Parathyroid adenoma (tissue), 2 donors: ENCODE data around the gene SLC25A6.

ENCODE experiments used
- H2AFZ ChIP-seq: fragments of 300-600 bp; sonication (generic); one replicate; pipeline ENCODE4 v1.7.0; 2017; ENCODE audit warnings: antibody characterized with exemption, mild to moderate bottlenecking
- H3K27ac ChIP-seq: fragments of 300-600 bp; sonication (generic); one replicate; pipeline ENCODE4 v1.7.0; 2017
- H3K27me3 ChIP-seq: fragments of 300-600 bp; sonication (generic); one replicate; pipeline ENCODE4 v1.7.0; 2017; ENCODE audit warnings: low read length; ENCODE audit not compliant: control insufficient read depth, insufficient read depth
- H3K36me3 ChIP-seq: fragments of 300-600 bp; sonication (generic); one replicate; pipeline ENCODE4 v1.7.0; 2017; ENCODE audit warnings: low read length; ENCODE audit not compliant: control insufficient read depth, insufficient read depth
- H3K4me1 ChIP-seq: fragments of 300-600 bp; sonication (generic); one replicate; pipeline ENCODE4 v1.7.0; 2017; ENCODE audit warnings: control low read depth
- H3K4me2 ChIP-seq: fragments of 300-600 bp; sonication (generic); one replicate; pipeline ENCODE4 v1.7.0; 2017; ENCODE audit warnings: low read length
- H3K4me3 ChIP-seq: fragments of 300-600 bp; sonication (generic); one replicate; pipeline ENCODE4 v1.7.0; 2017; ENCODE audit warnings: low read depth, low read length
- H3K79me2 ChIP-seq: fragments of 300-600 bp; sonication (generic); one replicate; pipeline ENCODE4 v1.7.0; 2017; ENCODE audit warnings: control low read depth
- H3K9ac ChIP-seq: fragments of 300-600 bp; sonication (generic); one replicate; pipeline ENCODE4 v1.7.0; 2017; ENCODE audit warnings: mild to moderate bottlenecking
- H3K9me3 ChIP-seq: fragments of 300-600 bp; sonication (generic); one replicate; pipeline ENCODE4 v1.7.0; 2017; ENCODE audit warnings: low read length; ENCODE audit not compliant: control insufficient read depth
- CTCF ChIP-seq: fragments of 300-600 bp; sonication (generic); IDR thresholded peaks from one replicate; pipeline ENCODE4 v1.7.0; 2017; ENCODE audit warnings: antibody characterized with exemption, mild to moderate bottlenecking
- donor health status: primary hyperparathyroidism.

SLC25A6 gene

GRCh38 chrX:1391707-1392375 is at the start of gene SLC25A6:
TSS of gene SLC25A6 (minus strand) at chrX:1392113. CDS start at chrX:1392009, 104 bp downstream.
- Histone ChIP-seq H3K4me1 (no peaks in the 10 kb centered on the region), H3K9ac (peak within 1 kb of the TSS; percentile 95), H2AFZ (peak within 1 kb of the TSS; percentile 81), H3K79me2 (peaks cover 30% of the 10 kb centered on the region), H3K4me2 (peak within 1 kb of the TSS; percentile 87), H3K27me3 (no peaks in the 10 kb centered on the region), H3K9me3 (no peaks in the 10 kb centered on the region), H3K36me3 (no peaks in the 10 kb centered on the region), H3K4me3 (peak within 1 kb of the TSS; percentile 100), H3K27ac (peak within 1 kb of the TSS; percentile 100)
- TF ChIP-seq CTCF = no peak

DNA sequence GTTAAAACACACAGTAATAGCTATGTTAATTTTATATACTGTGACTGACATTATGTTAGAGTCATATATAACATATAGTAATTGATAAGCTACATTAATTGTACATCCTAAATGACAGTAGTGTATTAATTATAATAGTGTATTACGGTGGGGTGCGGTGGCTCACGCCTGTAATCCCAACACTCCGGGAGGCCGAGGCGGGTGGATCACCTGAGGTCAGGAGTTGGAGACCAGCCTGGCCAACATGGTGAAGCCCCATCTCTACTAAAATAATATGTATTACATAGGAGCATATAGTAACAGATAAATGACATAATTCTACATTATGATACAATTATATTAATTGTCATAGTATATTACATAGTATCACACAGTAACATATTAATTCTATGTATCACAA is 48.6 kb upstream of the SLC25A6 start:
- no peaks in the 10 kb centered on the region for H3K9me3 ChIP-seq
- no peaks in the 10 kb centered on the region for H3K27me3 ChIP-seq
- H2AFZ ChIP-seq = no peak overlapping the region
- H3K4me3 ChIP-seq = no peak overlapping the region
- H3K27ac ChIP-seq = no peak overlapping the region
- no peaks in the 10 kb centered on the region for H3K36me3 ChIP-seq
- no peaks in the 10 kb centered on the region for H3K79me2 ChIP-seq
- no peaks in the 10 kb centered on the region for H3K4me1 ChIP-seq
- H3K4me2 ChIP-seq = no peak overlapping the region
- H3K9ac ChIP-seq = no peak overlapping the region
- TF ChIP-seq CTCF = no peak

GRCh38 chrX:1435241-1435895 is 43.5 kb upstream of the SLC25A6 start:
- no peaks in the 10 kb centered on the region for H3K9me3 ChIP-seq
- H3K4me2 ChIP-seq = no peak overlapping the region
- no peaks in the 10 kb centered on the region for H3K27me3 ChIP-seq
- H3K4me1 ChIP-seq = no peaks in the 10 kb centered on the region
- H3K4me3 ChIP-seq = no peak overlapping the region
- no peaks in the 10 kb centered on the region for H3K79me2 ChIP-seq
- no peak overlapping the region for H3K27ac ChIP-seq
- no peaks in the 10 kb centered on the region for H3K36me3 ChIP-seq
- H3K9ac ChIP-seq = no peak overlapping the region
- TF ChIP-seq CTCF = no peak
- no peak overlapping the region for H2AFZ ChIP-seq

GRCh38 chrX:1434871-1435240 is 42.9 kb upstream of the SLC25A6 start:
- no peak overlapping the region for H3K4me3 ChIP-seq
- H2AFZ ChIP-seq = no peak overlapping the region
- no peak for TF ChIP-seq CTCF
- H3K4me2 ChIP-seq = no peak overlapping the region
- no peaks in the 10 kb centered on the region for H3K4me1 ChIP-seq
- H3K27ac ChIP-seq = no peak overlapping the region
- H3K36me3 ChIP-seq = no peaks in the 10 kb centered on the region
- no peaks in the 10 kb centered on the region for H3K27me3 ChIP-seq
- no peak overlapping the region for H3K9ac ChIP-seq
- H3K9me3 ChIP-seq = no peaks in the 10 kb centered on the region
- H3K79me2 ChIP-seq = no peaks in the 10 kb centered on the region
